Neural progenitor cell (in vitro differentiated cells): ENCODE data around the gene DNAJC3.

Experiments
- CTCF ChIP-seq: fragments of 200-600 bp; sonication (generic); IDR thresholded peaks from 2 replicates; pipeline ENCODE4 v1.5.1; 2017; ENCODE audit warnings: antibody characterized with exemption, mild to moderate bottlenecking
- EZH2 ChIP-seq: fragments of 200-600 bp; sonication (generic); IDR thresholded peaks from 2 replicates; pipeline ENCODE4 v1.6.1; 2017; ENCODE audit warnings: antibody characterized with exemption, mild to moderate bottlenecking, moderate library complexity
- EZH2phosphoT487 ChIP-seq: fragments of 200-600 bp; sonication (generic); IDR thresholded peaks from 2 replicates; pipeline ENCODE4 v1.6.1; 2017; ENCODE audit warnings: antibody characterized with exemption

GRCh38 chr13:95754069-95754468 lies 77.1 kb downstream of the DNAJC3 start:
- TF ChIP-seq CTCF: no peak
- no peak for TF ChIP-seq EZH2phosphoT487
- TF ChIP-seq EZH2: no peak
